GM12891 (cell line): Measurements from ENCODE around the gene RASSF10.

ENCODE experiments used
- PAX5 ChIP-seq: IDR thresholded peaks from 2 replicates; pipeline ENCODE4 v1.6.1; 2011; ENCODE audit warnings: low read length, moderate library complexity, mild to moderate bottlenecking; ENCODE audit not compliant: insufficient read depth, severe bottlenecking
- POLR2A ChIP-seq: IDR thresholded peaks from 2 replicates; pipeline ENCODE4 v1.6.1; 2011; ENCODE audit warnings: low read depth, low read length, control low read depth
- POLR2AphosphoS5 ChIP-seq: IDR thresholded peaks from 2 replicates; pipeline ENCODE4 v1.6.1; 2011; ENCODE audit warnings: low read depth, low read length, control low read depth
- SPI1 ChIP-seq: IDR thresholded peaks from 2 replicates; pipeline ENCODE4 v1.6.1; 2011; ENCODE audit warnings: low read depth, low read length, control low read depth
- TAF1 ChIP-seq: IDR thresholded peaks from 2 replicates; pipeline ENCODE4 v1.6.1; 2011; ENCODE audit warnings: low read depth, low read length, control low read depth

DNA sequence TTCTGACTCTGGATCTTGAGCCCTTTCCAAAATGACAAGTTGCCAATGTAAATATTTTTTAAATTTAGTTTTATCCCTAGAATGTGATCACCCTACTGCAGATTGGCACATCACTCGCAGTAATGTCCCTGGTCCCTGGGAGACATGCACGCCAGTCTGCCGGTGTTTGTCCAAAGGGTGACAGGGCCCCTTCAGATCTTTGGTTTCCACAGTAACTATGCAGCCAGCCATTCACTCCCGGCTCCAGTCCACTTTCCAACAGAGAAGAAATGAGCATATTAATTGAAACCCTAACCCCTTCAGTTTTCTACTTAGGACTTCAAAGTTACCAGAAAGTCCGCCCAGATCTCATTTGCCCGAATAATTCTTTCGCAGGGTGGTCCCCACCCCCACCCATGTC, 25.8 kb upstream of the RASSF10 start:
- TF ChIP-seq POLR2AphosphoS5 (no peak), POLR2A (no peak), TAF1 (no peak), SPI1 (no peak), PAX5 (no peak)
